ENCODE data around the gene RBM10. TPM values are rescaled to one million over a fixed set of nuclear protein-coding genes. Genes with fewer than 3 reads are reported as not detected.

The RBM10 gene
- total and polyA plus RNA-seq, 9 of the 15 experiments (the other 6 are each of a cell fraction or from before 2014, with no cell fraction given) = 1.1 to 61.7 (median 31.5) TPM

- H3K79me2 ChIP-seq (ENCODE audit: control insufficient read depth, insufficient read depth, low read length) = peaks cover 14% of the 10 kb centered on the region
- peaks cover 3% of the 10 kb centered on the region for H3K9me1 ChIP-seq (ENCODE audit: control insufficient read depth, insufficient read depth, low read length)
- 92% methylated on average over 7 of the region's 9 CpGs for WGBS (ENCODE audit: insufficient coverage, low coverage, missing lambda C conversion rate)
- H3K9me3 ChIP-seq (replicated peaks; ENCODE audit: control insufficient read depth, insufficient read depth, low read depth, low read length) = no peaks in the 10 kb centered on the region
- H3K9ac ChIP-seq (ENCODE audit: insufficient read depth in 1 of 2, low read depth in 2 of 2, low read length in 2 of 2) = no peak overlapping the region
- no peak overlapping the region for H3K4me2 ChIP-seq (ENCODE audit: insufficient read depth, low read length)
- no peak overlapping the region for H3K27ac ChIP-seq (ENCODE audit: extremely low read depth, low read depth, low read length)
- H3K4me3 ChIP-seq = no peak overlapping the region
- H4K20me1 ChIP-seq (replicated peaks; ENCODE audit: control insufficient read depth, insufficient read depth, low read length) = peaks cover 13% of the 10 kb centered on the region
- in situ Hi-C loops (cut with MboI) (no loop called here), intact Hi-C loops (cut with micrococcal nuclease) (no loop called here)
- ChIA-PET CTCF (ENCODE audit: low intra/inter-chr PET ratio) (no interaction called here), POLR2A (interaction anchor here (0.6 to 3.0 kb wide), 3 partner anchors 11 to 105 kb away, joined by 3 to 20 read pairs (median 3); partner anchors contain the start of gene CDK16)
- no TSS peak for BruUV-seq (replicated peaks)
- no peak for ATAC-seq
- peaks cover 96% of the 10 kb centered on the region; the same call in 2 of the 3 replicates for H3K36me3 ChIP-seq (ENCODE audit: control insufficient read depth, insufficient read depth, low read length)
- TF ChIP-seq EGR1 (conservative IDR thresholded peaks at IDR 0.05) (no peak), RFX1 (IDR thresholded peaks at IDR 0.05) (peak; percentile 35)
- no peak for DNase-seq (ENCODE audit: extremely low read depth in 1 of 4, low spot score in 3 of 4)
- H3K27me3 ChIP-seq (ENCODE audit: control insufficient read depth in 2 of 2, insufficient read depth in 2 of 2, low read length in 2 of 2) = no peaks in the 10 kb centered on the region
- FAIRE-seq = no peak
- H2AFZ ChIP-seq (ENCODE audit: low read depth, low read length) = no peak overlapping the region
- H3K4me1 ChIP-seq (replicated peaks in 1 of 2; ENCODE audit: control insufficient read depth in 2 of 2, insufficient read depth in 2 of 2, low read length in 2 of 2) = no peaks in the 10 kb centered on the region; a peak in 1 of 5 replicates
Measured at GRCh38 chrX:47201345-47201944, 56.4 kb downstream of the RBM10 start.

- Histone ChIP-seq H3K79me2 (ENCODE audit: control insufficient read depth, insufficient read depth, low read length) (peaks cover 6% of the 10 kb centered on the region), H3K36me3 (ENCODE audit: control insufficient read depth, insufficient read depth, low read length) (peaks cover 95% of the 10 kb centered on the region; the same call in 2 of the 3 replicates), H3K9ac (ENCODE audit: insufficient read depth in 1 of 2, low read depth in 2 of 2, low read length in 2 of 2) (no peak overlapping the region), H3K9me3 (replicated peaks; ENCODE audit: control insufficient read depth, insufficient read depth, low read depth, low read length) (no peaks in the 10 kb centered on the region), H3K4me1 (replicated peaks in 1 of 2; ENCODE audit: control insufficient read depth in 2 of 2, insufficient read depth in 2 of 2, low read length in 2 of 2) (no peaks in the 10 kb centered on the region), H3K27me3 (ENCODE audit: control insufficient read depth in 2 of 2, insufficient read depth in 2 of 2, low read length in 2 of 2) (no peaks in the 10 kb centered on the region), H3K27ac (ENCODE audit: extremely low read depth, low read depth, low read length) (no peak overlapping the region), H4K20me1 (replicated peaks; ENCODE audit: control insufficient read depth, insufficient read depth, low read length) (peaks cover 11% of the 10 kb centered on the region), H2AFZ (ENCODE audit: low read depth, low read length) (no peak overlapping the region), H3K4me3 (no peak overlapping the region), H3K4me2 (ENCODE audit: insufficient read depth, low read length) (no peak overlapping the region), H3K9me1 (ENCODE audit: control insufficient read depth, insufficient read depth, low read length) (peaks cover 3% of the 10 kb centered on the region)
- TF ChIP-seq RBFOX2 (IDR thresholded peaks at IDR 0.05; ENCODE audit: low read depth, low read length) (0 out of 2 replicates have a peak, but pooled peaks have one; percentile 26), TAF7 (tag; IDR thresholded peaks at IDR 0.05) (no peak)
- BruUV-seq (replicated peaks) = no TSS peak
- FAIRE-seq = no peak
- no peak for DNase-seq (ENCODE audit: extremely low read depth in 1 of 4, low spot score in 3 of 4)
- intact Hi-C loops (cut with micrococcal nuclease) (no loop called here), in situ Hi-C loops (cut with MboI) (no loop called here)
- ATAC-seq = no peak
- WGBS (ENCODE audit: insufficient coverage, low coverage, missing lambda C conversion rate) = 99% methylated on average over 8 of the region's 11 CpGs
- POLR2A ChIA-PET = interaction anchor here (0.7 to 3.0 kb wide), 3 partner anchors 10 to 1247 kb away, joined by 3 to 20 read pairs (median 3); partner anchors contain the start of gene CDK16
- CTCF ChIA-PET (ENCODE audit: low intra/inter-chr PET ratio) = no interaction called here
Measured at GRCh38 chrX:47202316-47202715, 57.3 kb downstream of the RBM10 start.
